T-cell (primary cell): Measurements from ENCODE around the gene PSPC1. TPM values are rescaled to one million over a fixed set of nuclear protein-coding genes. Genes with fewer than 3 reads are reported as not detected.
"Not testable (repeated sequence)": the region's sequence is repeated elsewhere in the genome, so short reads cannot be mapped to it uniquely, and the experiment has no call there.

Experiments
- ATAC-seq, 4 experiments: fragments of 200-7000 bp in 3 of 4; fragments of 150-1000 bp in 1 of 4; cut with Tn5 transposase; replicated peaks in 1 of 4; 1 replicate in 3 of 4; 2 replicates in 1 of 4; pipeline ENCODE4 v1.10.0; 2021; ENCODE audit warnings: moderate library complexity in 3 of 4, mild to moderate bottlenecking in 2 of 4, moderate number of reproducible peaks in 1 of 4
- CTCF ChIA-PET, 2 donors: fragments of 300-600 bp; sonication (Branson Sonifier 250); formaldehyde crosslinking; loops; one replicate each; lab custom pipeline; 2022; ENCODE audit warnings: antibody characterized with exemption in 2 of 2; lab: Charles Lee
- POLR2A ChIA-PET, 2 donors: fragments of 300-600 bp; sonication (Branson Sonifier 250); formaldehyde crosslinking; loops; one replicate each; lab custom pipeline; 2022; ENCODE audit warnings: antibody characterized with exemption in 2 of 2; lab: Charles Lee
- DNase-seq, 35 experiments: peaks; one replicate each; pipeline versions ENCODE4 v3.0.0 to v3.0.0-alpha.2; 2013 to 2023
- H3K27ac ChIP-seq: one replicate; pipeline ENCODE4 v1.5.1; 2013; ENCODE audit warnings: low read length
- H3K27me3 ChIP-seq, 2 experiments: replicated peaks in 1 of 2; 1 replicate in 1 of 2; 2 replicates in 1 of 2; pipeline versions ENCODE4 v1.6.1 to v1.7.0; 2013; ENCODE audit warnings: low read length in 1 of 2, mixed read lengths in 1 of 2; ENCODE audit not compliant: control insufficient read depth in 2 of 2, insufficient read depth in 2 of 2; ENCODE audit errors: extremely low read depth in 1 of 2
- H3K36me3 ChIP-seq, 2 donors: 1 replicate in 1 of 2; 2 replicates in 1 of 2; pipeline versions ENCODE4 v1.6.1 to v1.7.0; 2013; ENCODE audit warnings: low read length in 1 of 2; ENCODE audit not compliant: control insufficient read depth in 2 of 2, insufficient read depth in 1 of 2; ENCODE audit errors: extremely low read depth in 1 of 2
- H3K4me1 ChIP-seq, 2 experiments: 1 replicate in 1 of 2; 2 replicates in 1 of 2; pipeline versions ENCODE4 v1.6.1 to v1.7.0; 2013; ENCODE audit warnings: low read length in 2 of 2, mixed read lengths in 1 of 2; ENCODE audit not compliant: insufficient read depth in 2 of 2, control insufficient read depth in 1 of 2; ENCODE audit errors: extremely low read depth in 1 of 2
- H3K4me3 ChIP-seq, 2 donors: 1 replicate in 1 of 2; 2 replicates in 1 of 2; pipeline versions ENCODE4 v1.5.1 to v1.7.0; 2013; ENCODE audit warnings: mild to moderate bottlenecking in 2 of 2, low read length in 1 of 2, moderate library complexity in 1 of 2; ENCODE audit not compliant: control insufficient read depth in 1 of 2; ENCODE audit errors: extremely low read depth in 1 of 2
- H3K9me3 ChIP-seq: 2 replicates; pipeline ENCODE4 v1.7.0; 2013
- H3K27ac Mint-ChIP-seq, 2 donors: one replicate each; pipeline ENCODE4 v1.8.0; 2020 to 2021; ENCODE audit warnings: mild to moderate bottlenecking in 2 of 2, mixed read lengths in 2 of 2
- H3K27me3 Mint-ChIP-seq, 2 donors: one replicate each; pipeline ENCODE4 v1.8.0; 2021 to 2022; ENCODE audit warnings: mixed read lengths in 2 of 2
- H3K36me3 Mint-ChIP-seq: one replicate; pipeline ENCODE4 v1.8.0; 2021; ENCODE audit warnings: mixed read lengths
- H3K4me1 Mint-ChIP-seq, 3 donors: one replicate each; pipeline ENCODE4 v1.8.0; 2020 to 2022; ENCODE audit warnings: mixed read lengths in 3 of 3, mild to moderate bottlenecking in 1 of 3
- H3K4me3 Mint-ChIP-seq, 3 donors: one replicate each; pipeline ENCODE4 v1.8.0; 2020 to 2022; ENCODE audit warnings: mild to moderate bottlenecking in 3 of 3, mixed read lengths in 3 of 3, moderate library complexity in 3 of 3
- H3K9me3 Mint-ChIP-seq, 3 donors: one replicate each; pipeline ENCODE4 v1.8.0; 2020 to 2022; ENCODE audit warnings: mixed read lengths in 3 of 3
- WGBS: methylation state at CpG from one replicate; pipeline ENCODE4 v1.1.5; 2013; ENCODE audit warnings: missing lambda C conversion rate; ENCODE audit not compliant: insufficient coverage; 5-methylcytosine and 5-hydroxymethylcytosine counted together
- total RNA-seq, 35 experiments: library from RNA in 6 of 35; stranded (reverse) in 6 of 35; fragments of 120-200 nt in 1 of 35; gene quantifications; one replicate each; pipeline versions ENCODE4 v1.2.1 to v1.2.4 and lab custom pipeline; 2013 to 2026

The PSPC1 gene
- total RNA-seq, 5 donors from 2014 or later (not counting 1 experiment from before 2014, with no cell fraction given) = 78.4 to 94.0 (median 87.2) TPM

DNA sequence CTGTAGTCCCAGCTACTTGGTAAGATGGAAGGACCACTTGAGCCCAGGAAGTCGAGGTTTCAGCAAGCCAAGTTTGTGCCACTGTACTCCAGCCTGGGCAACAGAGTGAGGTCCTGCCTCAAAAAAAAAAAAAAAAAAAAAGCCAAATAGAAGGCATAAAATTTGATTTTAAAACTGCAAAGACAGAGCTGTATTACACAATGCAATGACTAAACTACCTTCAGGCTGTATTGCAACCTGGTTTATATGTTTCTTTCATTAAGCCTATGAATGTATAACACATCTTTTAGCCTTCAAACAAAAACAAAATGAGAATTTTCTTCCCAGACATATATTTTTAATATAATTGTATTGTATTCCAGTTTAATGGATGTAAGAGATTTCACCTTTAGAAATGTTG, 73.7 kb downstream of the PSPC1 start:
- H3K36me3 Mint-ChIP-seq = peaks cover 13% of the 10 kb centered on the region
- not testable (repeated sequence) for H3K27ac ChIP-seq, H3K27ac Mint-ChIP-seq, H3K4me1 ChIP-seq, H3K9me3 ChIP-seq, H3K4me3 ChIP-seq, ATAC-seq, H3K36me3 ChIP-seq, H3K9me3 Mint-ChIP-seq, H3K27me3 Mint-ChIP-seq, DNase-seq, H3K27me3 ChIP-seq, H3K4me3 Mint-ChIP-seq
- POLR2A ChIA-PET = interaction anchor here in 1 of 2 donors (0.6 to 0.7 kb wide), 2 partner anchors 51 to 155 kb away, joined by 5 to 8 read pairs; no protein-coding TSS in a partner anchor
- CTCF ChIA-PET = interaction anchor here in 1 of 2 donors (0.6 kb wide), 1 partner anchor 870 kb away, joined by 7 read pairs; no protein-coding TSS in a partner anchor
- H3K4me1 Mint-ChIP-seq = peaks cover 8 to 26% (median 23%) of the 10 kb centered on the region in 3 donors
- WGBS = 100% methylated on average over 1 of the region's 1 CpG

DNA sequence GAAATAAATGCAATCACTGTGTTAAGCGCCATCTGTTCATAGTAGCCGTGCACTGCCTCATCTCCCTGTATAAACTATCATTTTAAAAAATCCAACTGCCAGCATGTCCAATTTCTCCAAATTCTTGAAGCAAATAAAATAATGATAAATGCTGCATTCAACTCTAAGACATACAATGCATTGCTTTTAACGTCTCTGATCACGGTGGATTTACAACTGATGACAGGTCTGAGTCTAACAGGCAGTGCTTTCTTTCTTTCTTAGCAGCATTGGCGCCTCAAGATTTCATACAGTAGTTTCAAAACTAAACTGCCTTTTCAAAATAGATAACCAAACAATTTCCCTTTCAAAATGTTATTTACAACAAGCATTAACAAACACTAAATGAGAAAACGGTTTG, 78.5 kb downstream of the PSPC1 start:
- not testable (repeated sequence) for H3K4me3 Mint-ChIP-seq

DNA sequence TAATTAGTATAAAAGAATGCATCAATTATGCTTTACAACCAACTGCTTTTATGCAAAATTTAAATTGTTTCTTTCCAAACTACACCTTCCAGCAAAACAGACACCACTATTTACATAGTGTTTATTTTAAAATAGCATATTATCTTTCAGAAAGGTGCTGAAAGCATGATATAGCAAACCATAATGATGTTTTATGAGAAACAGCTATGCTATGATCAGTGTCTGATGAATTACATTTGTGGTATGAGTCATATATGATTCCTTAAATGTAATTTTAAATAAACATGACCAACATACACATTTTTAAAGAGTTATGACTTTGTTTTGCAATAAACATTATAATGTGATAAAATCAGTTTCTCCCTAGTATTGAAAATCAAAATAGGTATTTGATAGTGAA, 81.1 kb downstream of the PSPC1 start:
- H3K27me3 Mint-ChIP-seq, H3K36me3 Mint-ChIP-seq, H3K9me3 ChIP-seq, H3K4me1 ChIP-seq, H3K4me3 ChIP-seq, H3K27me3 ChIP-seq, H3K27ac ChIP-seq, ATAC-seq, H3K36me3 ChIP-seq, H3K4me3 Mint-ChIP-seq, CTCF ChIA-PET, H3K27ac Mint-ChIP-seq, H3K9me3 Mint-ChIP-seq, DNase-seq: not testable (repeated sequence)
- H3K4me1 Mint-ChIP-seq = peaks cover 12 to 21% (median 16%) of the 10 kb centered on the region in 3 donors
- POLR2A ChIA-PET = interaction anchor here in 1 of 2 donors (0.5 kb wide), 1 partner anchor 19 kb away, joined by 12 read pairs; no protein-coding TSS in a partner anchor

More for the DNA sequence above, 78.5 kb downstream of the PSPC1 start:
- CTCF ChIA-PET, H3K36me3 ChIP-seq, H3K4me1 ChIP-seq, H3K4me3 ChIP-seq, H3K27ac Mint-ChIP-seq, H3K9me3 Mint-ChIP-seq, POLR2A ChIA-PET, H3K27me3 ChIP-seq, ATAC-seq, H3K27ac ChIP-seq, H3K27me3 Mint-ChIP-seq, DNase-seq, H3K9me3 ChIP-seq: not testable (repeated sequence)
- H3K36me3 Mint-ChIP-seq = peaks cover 11% of the 10 kb centered on the region
- H3K4me1 Mint-ChIP-seq = peaks cover 17 to 29% (median 19%) of the 10 kb centered on the region in 3 donors
- WGBS = 96% methylated on average over 4 of the region's 6 CpGs

DNA sequence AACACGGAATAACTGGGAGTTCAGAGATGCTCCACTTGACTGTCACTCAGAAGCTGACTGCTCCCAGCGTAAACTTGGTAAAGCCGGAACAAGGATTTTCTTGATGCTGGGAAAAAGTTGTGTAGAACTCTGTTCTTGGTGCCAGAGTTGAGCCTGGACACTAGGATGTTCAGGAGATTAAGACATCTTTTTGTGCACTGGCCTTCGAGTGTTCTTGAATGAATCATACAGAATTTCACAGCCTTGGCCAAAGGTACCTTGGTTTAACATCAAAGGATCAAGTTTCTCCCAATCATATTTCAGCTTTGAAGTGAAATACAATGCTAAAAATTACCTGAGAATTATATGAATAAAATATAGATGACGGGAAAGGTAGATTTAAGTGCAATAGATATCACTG, 81.8 kb downstream of the PSPC1 start:
- H3K4me3 ChIP-seq, H3K4me1 ChIP-seq, CTCF ChIA-PET, H3K4me3 Mint-ChIP-seq, H3K27ac Mint-ChIP-seq, H3K27me3 ChIP-seq, H3K27ac ChIP-seq, DNase-seq, H3K27me3 Mint-ChIP-seq, ATAC-seq, H3K36me3 Mint-ChIP-seq, H3K9me3 ChIP-seq, POLR2A ChIA-PET, H3K9me3 Mint-ChIP-seq, H3K36me3 ChIP-seq: not testable (repeated sequence)
- peaks cover 12 to 21% (median 18%) of the 10 kb centered on the region in 3 donors for H3K4me1 Mint-ChIP-seq
- WGBS = no CpG with 5 or more reads among the region's 5 CpGs

DNA sequence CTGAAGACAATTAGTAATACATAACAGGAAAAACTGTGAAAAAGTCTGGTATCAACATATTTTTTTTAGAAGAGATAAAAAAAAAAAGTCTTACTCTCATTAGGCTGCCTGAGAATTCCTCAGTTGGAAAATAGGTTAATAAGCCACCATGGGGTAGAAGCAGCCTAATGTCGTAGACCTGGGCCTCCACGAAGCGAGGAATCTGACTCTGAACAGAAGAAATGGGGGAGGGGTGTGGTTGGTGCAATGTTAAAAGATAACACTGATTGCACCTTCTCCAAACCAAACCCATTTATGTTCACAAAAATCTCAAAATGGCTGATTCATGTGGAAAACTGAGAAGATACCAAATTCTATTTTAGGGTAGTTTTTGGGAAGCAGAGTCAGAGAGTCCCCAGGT, 86.9 kb downstream of the PSPC1 start:
- ATAC-seq (no peak), DNase-seq (no peak)
- Histone ChIP-seq H3K27me3 (no peaks in the 10 kb centered on the region), H3K4me3 (no peak overlapping the region), H3K9me3 (no peaks in the 10 kb centered on the region), H3K36me3 (peaks cover 5 to 15% of the 10 kb centered on the region in 2 donors), H3K27ac (no peak overlapping the region), H3K4me1 (no peaks in the 10 kb centered on the region)
- H3K4me1 Mint-ChIP-seq = peaks cover 13 to 23% (median 18%) of the 10 kb centered on the region in 3 donors
- POLR2A ChIA-PET = no interaction called here
- no peaks in the 10 kb centered on the region for H3K27me3 Mint-ChIP-seq
- CTCF ChIA-PET = no interaction called here
- no peak overlapping the region for H3K4me3 Mint-ChIP-seq
- peaks cover 23% of the 10 kb centered on the region for H3K36me3 Mint-ChIP-seq
- no peak overlapping the region for H3K27ac Mint-ChIP-seq
- H3K9me3 Mint-ChIP-seq = no peaks in the 10 kb centered on the region
- no CpG with 5 or more reads among the region's 3 CpGs for WGBS

DNA sequence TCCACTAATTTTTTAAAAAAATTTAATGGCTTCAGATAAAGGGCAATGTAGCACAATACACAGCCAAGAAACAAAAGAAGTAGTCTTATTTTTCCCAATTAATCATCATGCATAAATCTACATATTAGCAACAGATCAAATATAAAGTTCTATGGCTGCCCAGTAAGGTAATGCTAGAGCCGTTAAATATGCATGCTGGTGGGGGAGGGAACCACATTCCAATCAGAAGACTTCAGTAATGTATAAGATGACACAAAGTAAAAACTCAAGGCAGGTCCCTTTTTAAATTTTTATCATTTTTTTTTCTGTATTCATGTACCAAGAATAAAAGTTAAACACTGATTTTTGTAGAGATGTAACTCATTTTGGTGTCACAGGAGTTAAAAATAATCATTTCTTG, 87.3 kb downstream of the PSPC1 start:
- DNase-seq = no peak
- no peak for ATAC-seq
- H3K36me3 Mint-ChIP-seq = peaks cover 27% of the 10 kb centered on the region
- peaks cover 13 to 21% (median 21%) of the 10 kb centered on the region in 3 donors for H3K4me1 Mint-ChIP-seq
- H3K36me3 ChIP-seq = peaks cover 5 to 15% of the 10 kb centered on the region in 2 donors
- no peaks in the 10 kb centered on the region for H3K9me3 ChIP-seq
- H3K9me3 Mint-ChIP-seq = no peaks in the 10 kb centered on the region
- H3K4me3 ChIP-seq = no peak overlapping the region
- POLR2A ChIA-PET = no interaction called here
- whole genome bisulfite sequencing = no CpG with 5 or more reads among the region's 1 CpG
- peak overlapping the region in 1 of 2 donors; percentile 24 for H3K27ac Mint-ChIP-seq
- no peaks in the 10 kb centered on the region for H3K27me3 ChIP-seq
- CTCF ChIA-PET = no interaction called here
- H3K27me3 Mint-ChIP-seq = no peaks in the 10 kb centered on the region
- no peak overlapping the region for H3K27ac ChIP-seq
- H3K4me3 Mint-ChIP-seq = no peak overlapping the region
- H3K4me1 ChIP-seq = no peaks in the 10 kb centered on the region

DNA sequence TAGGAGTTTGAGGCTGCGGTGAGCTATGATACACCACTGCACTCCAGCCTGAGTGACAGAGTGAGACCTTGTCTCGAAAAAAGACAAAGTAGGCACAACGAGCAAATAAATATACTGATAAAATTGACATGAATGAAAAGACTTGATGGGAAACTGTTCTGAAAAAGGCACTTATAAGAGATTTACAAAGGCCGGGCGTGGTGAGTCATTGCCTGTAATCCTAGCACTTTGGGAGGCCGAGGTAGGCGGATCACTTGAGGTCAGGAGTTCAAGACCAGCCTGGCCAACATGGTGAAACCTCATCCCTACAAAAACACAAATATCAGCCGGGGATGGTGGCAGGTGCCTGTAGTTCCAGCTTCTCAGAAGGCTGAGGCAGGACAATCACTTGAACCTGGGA, 91.3 kb downstream of the PSPC1 start:
- H3K27ac ChIP-seq, H3K27me3 Mint-ChIP-seq, ATAC-seq, H3K4me3 Mint-ChIP-seq, H3K27ac Mint-ChIP-seq, H3K9me3 Mint-ChIP-seq, H3K4me1 ChIP-seq, H3K4me3 ChIP-seq, CTCF ChIA-PET, POLR2A ChIA-PET, H3K9me3 ChIP-seq, H3K27me3 ChIP-seq, DNase-seq: not testable (repeated sequence)
- WGBS = 100% methylated on average over 3 of the region's 8 CpGs
- H3K4me1 Mint-ChIP-seq = peaks cover 6 to 10% (median 10%) of the 10 kb centered on the region in 3 donors
- peaks cover 27% of the 10 kb centered on the region for H3K36me3 Mint-ChIP-seq
- peaks cover 5 to 25% of the 10 kb centered on the region in 2 donors for H3K36me3 ChIP-seq
